GM19238 (cell line): ENCODE data around the gene ZNF280D.
A peak's percentile ranks its signal among the peaks of the same experiment; 100 is the strongest.

Experiments used
- DNase-seq: peaks from one replicate; pipeline ENCODE4 v3.0.0; 2011; ENCODE audit warnings: low spot score; ENCODE audit not compliant: insufficient read length

Gene ZNF280D

GRCh38 chr15:56754772-56755370 lies 21.6 kb upstream of the ZNF280D start:
- no peak for DNase-seq

GRCh38 chr15:56752986-56753385 lies 19.7 kb upstream of the ZNF280D start:
- DNase-seq = no peak

- DNase-seq = no peak
These were observed 16.7 kb upstream of the ZNF280D start for GRCh38 chr15:56749982-56750381.

GRCh38 chr15:56744701-56745683 lies 11.7 kb upstream of the ZNF280D start:
- DNase-seq = no peak

GRCh38 chr15:56741541-56741940 lies 8.2 kb upstream of the ZNF280D start:
- no peak for DNase-seq

- no peak for DNase-seq
These were observed 6.8 kb upstream of the ZNF280D start for GRCh38 chr15:56739964-56740640.

GRCh38 chr15:56739474-56739873 lies 6.2 kb upstream of the ZNF280D start:
- no peak for DNase-seq

GRCh38 chr15:56737791-56738190 lies 4.5 kb upstream of the ZNF280D start:
- DNase-seq = no peak

GRCh38 chr15:56736881-56737707 lies 3.8 kb upstream of the ZNF280D start:
- no peak for DNase-seq

- no peak for DNase-seq
These were observed 3.0 kb upstream of the ZNF280D start for GRCh38 chr15:56736308-56736707.

- DNase-seq = no peak
These were observed 2.3 kb upstream of the ZNF280D start for GRCh38 chr15:56735589-56735988.

GRCh38 chr15:56734013-56734635 lies 815 bp upstream of the ZNF280D start:
- DNase-seq = no peak

- DNase-seq = no peak
These were observed 498 bp downstream of the ZNF280D start for GRCh38 chr15:56732886-56733135.

GRCh38 chr15:56732135-56732885 lies 999 bp downstream of the ZNF280D start:
- peak; percentile 13 for DNase-seq

GRCh38 chr15:56731548-56731947 lies 1.8 kb downstream of the ZNF280D start:
- no peak for DNase-seq

- no peak for DNase-seq
These were observed 3.7 kb downstream of the ZNF280D start for GRCh38 chr15:56729561-56729960.

- DNase-seq = no peak
These were observed 7.9 kb downstream of the ZNF280D start for GRCh38 chr15:56725386-56725785.

- DNase-seq = no peak
These were observed 9.1 kb downstream of the ZNF280D start for GRCh38 chr15:56724232-56724631.

- no peak for DNase-seq
These were observed 9.5 kb downstream of the ZNF280D start for GRCh38 chr15:56723787-56724186.

- DNase-seq = no peak
These were observed 13.3 kb downstream of the ZNF280D start for GRCh38 chr15:56719774-56720555.
